NB4 (cell line): ENCODE data around the gene ATP9B.
A peak's percentile ranks its signal among the peaks of the same experiment; 100 is the strongest.
"Not testable (repeated sequence)": the region's sequence is repeated elsewhere in the genome, so short reads cannot be mapped to it uniquely, and the experiment has no call there.

Source experiments
- DNase-seq: peaks from one replicate; pipeline ENCODE4 v3.0.0; 2010; ENCODE audit warnings: low read depth
- H3K4me3 ChIP-seq: one replicate; pipeline ENCODE4 v1.5.1; 2011; ENCODE audit warnings: mild to moderate bottlenecking, low read depth, low read length, moderate library complexity
- MYC ChIP-seq: IDR thresholded peaks from 2 replicates; pipeline ENCODE4 v1.6.1; 2011; ENCODE audit warnings: low read depth, low read length
- POLR2A ChIP-seq: IDR thresholded peaks from 2 replicates; pipeline ENCODE4 v1.6.1; 2011; ENCODE audit warnings: mild to moderate bottlenecking; ENCODE audit not compliant: insufficient read length; ENCODE audit errors: extremely low read depth
- TF ChIP-seq, protein P1 (sequence below): IDR thresholded peaks from one replicate; pipeline ENCODE4 v1.5.1; 2012; ENCODE audit warnings: low read depth, low read length
- TF ChIP-seq, protein P2 (sequence below): IDR thresholded peaks from 2 replicates; pipeline ENCODE4 v1.6.1; 2011; ENCODE audit warnings: low read depth, low read length

ATP9B gene

DNA sequence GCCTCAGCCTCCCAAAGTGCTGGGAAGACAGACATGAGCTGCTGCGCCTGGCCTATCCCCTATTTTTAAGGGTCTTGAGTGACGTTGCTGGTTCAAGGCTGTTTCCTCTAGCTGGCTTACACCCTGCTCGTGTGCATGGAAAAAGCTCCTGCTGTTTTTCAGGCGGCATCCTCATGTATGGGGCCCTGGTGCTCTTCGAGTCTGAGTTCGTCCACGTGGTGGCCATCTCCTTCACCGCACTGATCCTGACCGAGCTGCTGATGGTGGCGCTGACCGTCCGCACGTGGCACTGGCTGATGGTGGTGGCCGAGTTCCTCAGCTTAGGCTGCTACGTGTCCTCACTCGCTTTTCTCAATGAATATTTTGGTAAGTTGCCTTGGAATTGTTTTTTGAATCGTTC lies 304.5 kb downstream of the ATP9B start:
- no peak overlapping the region for H3K4me3 ChIP-seq
- DNase-seq = no peak
- TF ChIP-seq, protein P1, sequence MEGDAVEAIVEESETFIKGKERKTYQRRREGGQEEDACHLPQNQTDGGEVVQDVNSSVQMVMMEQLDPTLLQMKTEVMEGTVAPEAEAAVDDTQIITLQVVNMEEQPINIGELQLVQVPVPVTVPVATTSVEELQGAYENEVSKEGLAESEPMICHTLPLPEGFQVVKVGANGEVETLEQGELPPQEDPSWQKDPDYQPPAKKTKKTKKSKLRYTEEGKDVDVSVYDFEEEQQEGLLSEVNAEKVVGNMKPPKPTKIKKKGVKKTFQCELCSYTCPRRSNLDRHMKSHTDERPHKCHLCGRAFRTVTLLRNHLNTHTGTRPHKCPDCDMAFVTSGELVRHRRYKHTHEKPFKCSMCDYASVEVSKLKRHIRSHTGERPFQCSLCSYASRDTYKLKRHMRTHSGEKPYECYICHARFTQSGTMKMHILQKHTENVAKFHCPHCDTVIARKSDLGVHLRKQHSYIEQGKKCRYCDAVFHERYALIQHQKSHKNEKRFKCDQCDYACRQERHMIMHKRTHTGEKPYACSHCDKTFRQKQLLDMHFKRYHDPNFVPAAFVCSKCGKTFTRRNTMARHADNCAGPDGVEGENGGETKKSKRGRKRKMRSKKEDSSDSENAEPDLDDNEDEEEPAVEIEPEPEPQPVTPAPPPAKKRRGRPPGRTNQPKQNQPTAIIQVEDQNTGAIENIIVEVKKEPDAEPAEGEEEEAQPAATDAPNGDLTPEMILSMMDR = no peak
- TF ChIP-seq, protein P2, sequence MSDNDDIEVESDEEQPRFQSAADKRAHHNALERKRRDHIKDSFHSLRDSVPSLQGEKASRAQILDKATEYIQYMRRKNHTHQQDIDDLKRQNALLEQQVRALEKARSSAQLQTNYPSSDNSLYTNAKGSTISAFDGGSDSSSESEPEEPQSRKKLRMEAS = no peak
- no peak for TF ChIP-seq MYC
- no peak for TF ChIP-seq POLR2A

DNA sequence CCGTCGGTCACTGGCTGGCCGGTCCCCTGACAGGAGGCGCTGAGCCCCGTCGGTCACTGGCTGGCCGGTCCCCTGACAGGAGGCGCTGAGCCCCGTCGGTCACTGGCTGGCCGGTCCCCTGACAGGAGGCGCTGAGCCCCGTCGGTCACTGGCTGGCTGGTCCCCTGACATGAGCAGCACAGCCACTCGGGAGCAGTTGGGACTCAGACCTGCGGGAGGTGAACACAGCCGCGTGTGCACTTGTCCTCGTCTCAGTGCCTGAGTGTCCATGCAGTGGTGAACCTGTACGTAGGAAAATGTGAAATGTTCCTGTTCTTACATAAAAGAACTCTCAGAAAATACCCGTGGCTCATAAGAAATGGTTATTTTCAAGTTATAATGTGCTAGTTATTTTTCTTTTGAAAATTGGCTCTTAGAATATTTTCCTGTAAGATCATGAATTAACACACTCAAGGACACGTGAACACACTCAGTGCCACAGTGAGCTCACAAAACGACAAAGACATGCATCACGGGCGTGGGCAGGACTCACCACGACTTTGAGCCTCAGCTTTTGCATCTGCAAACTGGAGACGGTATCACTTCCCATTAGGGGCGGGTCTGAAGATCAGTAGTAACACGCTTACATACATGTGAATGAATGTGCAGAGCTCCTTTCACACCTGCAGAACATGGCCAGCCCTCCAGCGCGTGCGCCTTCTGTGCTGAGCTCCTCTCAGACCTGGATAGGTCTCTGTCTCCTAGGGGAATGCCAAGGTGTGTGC lies 305.4 kb downstream of the ATP9B start:
- TF ChIP-seq, protein P1 = no peak
- TF ChIP-seq MYC (no peak), POLR2A (no peak)
- TF ChIP-seq, protein P2 = no peak
- H3K4me3 ChIP-seq = no peak overlapping the region
- no peak for DNase-seq

DNA sequence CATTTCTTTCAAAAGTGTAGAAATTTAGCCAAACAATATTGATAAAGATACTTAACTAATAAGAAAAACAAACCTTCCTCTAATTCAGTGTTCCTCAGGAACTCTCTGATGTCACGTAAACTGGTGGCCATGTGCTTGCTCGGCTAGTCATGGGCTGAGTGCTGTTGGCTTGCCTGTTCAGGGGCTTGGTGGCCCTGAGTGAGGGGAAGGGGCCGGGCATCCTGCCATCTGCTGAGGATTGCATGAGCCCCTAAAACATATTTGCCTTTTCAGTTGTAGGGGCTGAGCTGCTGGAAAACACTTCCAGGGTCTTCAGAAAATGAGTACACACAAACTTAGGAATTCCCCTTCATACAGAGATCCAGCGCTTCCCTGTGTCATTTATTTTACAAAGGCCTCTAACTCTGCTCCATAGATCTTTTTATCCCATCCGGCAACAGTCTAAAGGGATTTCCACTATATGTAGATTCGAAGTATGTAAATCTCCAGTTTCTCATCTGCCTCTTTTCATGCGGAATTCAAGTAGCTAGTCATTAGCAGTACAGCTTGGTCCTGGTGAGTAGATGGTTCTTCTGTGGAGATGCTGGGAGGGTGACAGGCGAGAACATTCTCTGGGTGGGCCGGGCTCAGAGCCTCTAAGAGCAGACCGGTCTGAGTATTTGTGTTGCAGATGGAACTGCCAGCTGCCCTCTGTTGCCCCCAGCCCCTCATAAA lies 306.4 kb downstream of the ATP9B start:
- TF ChIP-seq, protein P1 = no peak
- no peak for TF ChIP-seq POLR2A
- TF ChIP-seq MYC = no peak
- TF ChIP-seq, protein P2 = no peak
- no peak overlapping the region for H3K4me3 ChIP-seq
- no peak for DNase-seq

DNA sequence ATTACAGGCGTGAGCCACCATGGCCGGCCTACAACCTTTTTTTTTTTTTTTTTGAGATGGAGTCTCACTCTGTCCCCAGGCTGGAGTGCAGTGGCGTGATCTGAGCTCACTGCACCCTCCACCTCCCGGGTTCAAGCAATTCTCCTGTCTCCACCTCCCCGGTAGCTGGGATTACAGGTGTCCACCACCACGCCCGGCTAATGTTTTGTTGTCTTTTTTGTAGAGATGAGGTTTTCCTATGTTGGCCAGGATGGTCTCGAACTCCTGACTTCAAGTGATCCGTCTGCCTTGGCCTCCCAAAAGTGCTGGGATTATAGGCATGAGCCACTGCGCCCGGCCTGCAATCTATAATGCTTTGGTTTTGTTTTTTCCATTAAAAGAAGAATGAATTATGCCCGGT lies 307.5 kb downstream of the ATP9B start:
- not testable (repeated sequence) for H3K4me3 ChIP-seq, DNase-seq

DNA sequence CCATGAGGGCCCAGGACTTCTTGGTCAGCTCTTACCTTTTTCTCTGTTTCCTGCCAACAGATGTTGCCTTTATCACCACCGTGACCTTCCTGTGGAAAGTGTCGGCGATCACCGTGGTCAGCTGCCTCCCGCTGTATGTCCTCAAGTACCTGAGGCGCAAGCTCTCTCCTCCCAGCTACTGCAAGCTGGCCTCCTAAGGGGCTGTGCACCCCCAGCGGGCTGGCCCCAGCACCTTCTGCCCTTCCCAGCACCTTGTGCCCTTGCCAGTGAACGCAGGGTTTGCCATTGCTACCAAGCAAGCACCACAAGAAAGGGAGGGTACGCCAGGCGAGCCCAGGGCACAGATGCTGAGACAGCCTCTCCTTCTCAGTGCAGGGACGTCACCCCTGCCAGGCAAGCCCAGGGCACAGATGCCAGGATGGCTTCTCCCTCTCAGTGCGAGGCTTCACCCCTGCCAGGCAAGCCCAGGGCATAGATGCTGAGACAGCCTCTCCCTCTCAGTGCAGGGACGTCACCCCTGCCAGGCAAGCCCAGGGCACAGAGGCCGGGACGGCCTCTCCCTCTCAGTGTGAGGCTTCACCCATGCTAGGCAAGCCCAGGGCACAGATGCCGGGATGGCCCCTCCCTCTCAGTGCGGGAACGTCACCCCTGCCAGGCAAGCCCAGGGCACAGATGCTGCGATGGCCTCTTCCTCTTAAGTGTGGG lies 308.1 kb downstream of the ATP9B start:
- DNase-seq = no peak
- TF ChIP-seq, protein P1 = no peak
- TF ChIP-seq MYC (no peak), POLR2A (no peak)
- TF ChIP-seq, protein P2 = no peak
- H3K4me3 ChIP-seq = no peak overlapping the region

DNA sequence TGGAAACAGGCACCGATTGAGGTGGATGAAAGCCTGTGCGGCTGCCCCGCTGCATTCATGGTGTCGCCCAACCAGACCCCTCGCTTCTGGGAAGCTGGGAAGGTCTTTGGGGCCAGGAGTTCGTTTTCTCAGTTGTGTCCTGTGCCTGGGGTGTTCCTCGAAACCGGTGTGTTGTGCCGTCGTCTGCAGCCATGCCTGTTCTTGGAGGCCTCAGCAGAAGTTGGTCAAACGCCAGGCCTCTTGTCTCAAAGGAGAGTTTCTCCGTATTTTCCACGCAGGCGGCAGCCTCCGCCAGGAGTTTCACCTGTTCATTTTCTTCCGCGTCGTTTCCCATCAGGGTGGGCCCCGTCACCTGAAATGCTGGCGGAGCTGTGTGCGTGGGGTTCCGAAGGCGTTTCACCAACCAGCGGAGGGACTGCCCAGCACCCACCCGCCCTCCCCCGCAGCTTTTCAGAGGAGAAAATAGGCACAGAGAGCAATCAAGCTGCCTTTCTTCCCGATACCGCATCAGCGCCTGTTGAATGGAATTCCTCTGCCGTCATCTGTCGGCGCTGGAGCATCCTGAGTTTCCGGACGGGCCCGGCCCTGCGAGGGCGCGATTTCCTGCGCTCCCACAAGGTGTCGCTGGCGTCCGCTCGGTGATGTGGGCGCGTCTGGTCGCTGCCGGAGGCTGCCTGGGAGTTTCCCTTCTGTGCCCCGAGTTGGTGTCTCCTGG lies 309.5 kb downstream of the ATP9B start:
- H3K4me3 ChIP-seq = no peak overlapping the region
- DNase-seq = peak; percentile 54
- TF ChIP-seq, protein P1 = peak; percentile 63
- TF ChIP-seq, protein P2 = no peak
